Sciatic nerve (tissue), 2 donors: ENCODE measurements around the gene SP100. TPM values are rescaled to one million over a fixed set of nuclear protein-coding genes. Genes with fewer than 3 reads are reported as not detected.

Experiments
- ATAC-seq: fragments of 200-7000 bp; cut with Tn5 transposase; one replicate; pipeline ENCODE4 v1.9.1; 2020; ENCODE audit warnings: mild to moderate bottlenecking, moderate library complexity
- DNase-seq: peaks from one replicate; pipeline ENCODE4 v3.0.0-alpha.2; 2020; ENCODE audit warnings: low spot score
- intact Hi-C: fragments of 100-400 bp; cut with DNase I; formaldehyde crosslinking; loops from one replicate; pipeline ENCODE4 v1.14.2; 2022
- total RNA-seq: library from RNA; stranded (reverse); fragmentation: NEBNext Ultra II Directional; extraction: Animal tissue kit (Norgen Biotek cat#: 25700); gene quantifications from one replicate; pipeline ENCODE4 v1.2.1, GENCODE V29; 2021
- donor health status: DM: no; HTN: no; CAD: no.
- donor health status: DM: no; HTN: no; CAD: no.

SP100 gene
- total RNA-seq, 1 donor from 2014 or later, result 126 TPM

- intact Hi-C loops, result no loop called here
- ATAC-seq, result no peak
- no peak for DNase-seq
Measured at GRCh38 chr2:230586328-230586982, 170.5 kb downstream of the SP100 start.

GRCh38 chr2:230589025-230589424 lies 173.0 kb downstream of the SP100 start:
- ATAC-seq (no peak), DNase-seq (no peak)
- intact Hi-C loops, result no loop called here

GRCh38 chr2:230589497-230590015 lies 173.6 kb downstream of the SP100 start:
- intact Hi-C loops, result no loop called here
- DNase-seq (no peak), ATAC-seq (no peak)

GRCh38 chr2:230590333-230590732 lies 174.3 kb downstream of the SP100 start:
- DNase-seq (no peak), ATAC-seq (no peak)
- intact Hi-C loops, result no loop called here

GRCh38 chr2:230591850-230592249 lies 175.8 kb downstream of the SP100 start:
- ATAC-seq (no peak), DNase-seq (no peak)
- intact Hi-C loops, result no loop called here

- ATAC-seq (no peak), DNase-seq (no peak)
- intact Hi-C loops, result no loop called here
Measured at GRCh38 chr2:230592775-230593174, 176.8 kb downstream of the SP100 start.

Other genes starting within 250 kb of the SP100 start
- gene SP110, start 196.2 kb upstream of the SP100 start, total RNA-seq, result 40.5 TPM
- 4.4 TPM for gene SP140, start 190.5 kb upstream of the SP100 start, total RNA-seq
- 26.2 TPM for gene SP140L, start 89.0 kb upstream of the SP100 start, total RNA-seq